Keratinocyte (primary cell): ENCODE data around the gene TMEM14B. TPM values are rescaled to one million over a fixed set of nuclear protein-coding genes. Genes with fewer than 3 reads are reported as not detected.

Experiments used
- DNase-seq: peaks from one replicate; pipeline ENCODE4 v3.0.0-alpha.2; 2011; ENCODE audit warnings: low read depth, missing footprints, low spot score
- FAIRE-seq: peaks from 2 replicates; lab custom pipeline; 2011; peaks lifted over from hg19 to GRCh38; lab: Jason Lieb, UNC
- H2AFZ ChIP-seq: 2 replicates; pipeline ENCODE4 v1.6.0; 2012; ENCODE audit warnings: low read length, control low read depth, inconsistent platforms; ENCODE audit not compliant: control insufficient read depth
- H3K27ac ChIP-seq: 2 replicates; pipeline ENCODE4 v1.5.1; 2011; ENCODE audit warnings: low read length; ENCODE audit not compliant: control insufficient read depth, insufficient read depth
- H3K27me3 ChIP-seq: 3 replicates; pipeline ENCODE4 v1.6.0; 2011; ENCODE audit warnings: low read length; ENCODE audit not compliant: control insufficient read depth, insufficient read depth; ENCODE audit errors: extremely low read depth
- H3K36me3 ChIP-seq, 2 experiments: 2 replicates in 1 of 2; 3 replicates in 1 of 2; pipeline ENCODE4 v1.5.1; 2011; ENCODE audit warnings: low read length in 2 of 2, mild to moderate bottlenecking in 1 of 2; ENCODE audit not compliant: control insufficient read depth in 2 of 2, insufficient read depth in 2 of 2; ENCODE audit errors: extremely low read depth in 1 of 2
- H3K4me1 ChIP-seq: 3 replicates; pipeline ENCODE4 v1.5.1; 2011; ENCODE audit warnings: low read length; ENCODE audit not compliant: control insufficient read depth, insufficient read depth; ENCODE audit errors: extremely low read depth
- H3K4me2 ChIP-seq: 3 replicates; pipeline ENCODE4 v1.6.0; 2011; ENCODE audit warnings: low read depth, low read length; ENCODE audit not compliant: control insufficient read depth, insufficient read depth; ENCODE audit errors: extremely low read depth
- H3K4me3 ChIP-seq, 3 experiments: fragments of 200-600 bp in 1 of 3; sonication (generic) in 1 of 3; 2 replicates in 2 of 3; 3 replicates in 1 of 3; pipeline ENCODE4 v1.5.1; 2011 to 2016; ENCODE audit warnings: low read length in 3 of 3, mild to moderate bottlenecking in 3 of 3, control low read depth in 2 of 3, inconsistent platforms in 1 of 3, low read depth in 1 of 3, mixed read lengths in 1 of 3, mixed run types in 1 of 3, moderate library complexity in 1 of 3; ENCODE audit not compliant: control insufficient read depth in 2 of 3, insufficient read depth in 2 of 3; ENCODE audit errors: extremely low read depth in 1 of 3
- H3K79me2 ChIP-seq: 2 replicates; pipeline ENCODE4 v1.6.0; 2012; ENCODE audit warnings: low read length; ENCODE audit not compliant: control insufficient read depth, insufficient read depth
- H3K9ac ChIP-seq: 3 replicates; pipeline ENCODE4 v1.6.0; 2011; ENCODE audit warnings: low read length; ENCODE audit not compliant: control insufficient read depth, insufficient read depth; ENCODE audit errors: extremely low read depth
- H3K9me1 ChIP-seq: 3 replicates; pipeline ENCODE4 v1.6.0; 2011; ENCODE audit warnings: low read length; ENCODE audit not compliant: control insufficient read depth, insufficient read depth; ENCODE audit errors: extremely low read depth
- H3K9me3 ChIP-seq: 2 replicates; pipeline ENCODE4 v1.5.1; 2012; ENCODE audit warnings: low read depth, low read length; ENCODE audit not compliant: control insufficient read depth
- H4K20me1 ChIP-seq: 3 replicates; pipeline ENCODE4 v1.6.0; 2011; ENCODE audit warnings: low read length; ENCODE audit not compliant: control insufficient read depth, insufficient read depth; ENCODE audit errors: extremely low read depth
- CTCF ChIP-seq, 3 experiments: IDR thresholded peaks in 1 of 3; conservative IDR thresholded peaks in 1 of 3; optimal IDR thresholded peaks in 1 of 3; 2 replicates in 2 of 3; 3 replicates in 1 of 3; pipeline versions ENCODE3 to v1.5.1; 2011; ENCODE audit warnings: low read length in 3 of 3, mild to moderate bottlenecking in 3 of 3, moderate library complexity in 2 of 3, control low read depth in 1 of 3, inconsistent platforms in 1 of 3; ENCODE audit not compliant: insufficient read depth in 2 of 3; ENCODE audit errors: extremely low read depth in 1 of 3
- EZH2 ChIP-seq: IDR thresholded peaks from one replicate; pipeline ENCODE4 v1.6.1; 2012; ENCODE audit warnings: inconsistent platforms, mild to moderate bottlenecking, low read length, moderate library complexity
- dilution Hi-C: fragments of 300-500 bp; cut with MboI; formaldehyde crosslinking; loops from one replicate; pipeline ENCODE4 v1.7.0; 2020; ENCODE audit warnings: low sequenced_read_pairs; ENCODE audit not compliant: extremely low pct_ligation_motif_present
- polyA plus RNA-seq, 5 experiments: library from polyadenylated mRNA; depleted of rRNA in 3 of 5; stranded (reverse) in 3 of 5; stranded (forward) in 1 of 5; unstranded in 1 of 5; fragments of >200 nt; gene quantifications; 1 replicate in 1 of 5; 2 replicates in 3 of 5; 3 replicates in 1 of 5; pipeline versions ENCODE4 v1.2.1 to v1.2.3, GENCODE V29; 2011 to 2012; ENCODE audit warnings: missing spikeins in 2 of 5, low read depth in 1 of 5, low replicate concordance in 1 of 5

TMEM14B gene
- polyA plus RNA-seq, 1 donor (not counting 4 experiments of a cell fraction or from before 2014, with no cell fraction given) = 157 TPM

- no peak overlapping the region for H3K4me3 ChIP-seq
- H3K9me3 ChIP-seq = no peaks in the 10 kb centered on the region
- no peak for FAIRE-seq
- DNase-seq = no peak
- H3K79me2 ChIP-seq = no peaks in the 10 kb centered on the region
- H3K4me1 ChIP-seq = no peaks in the 10 kb centered on the region
- TF ChIP-seq CTCF (optimal IDR thresholded peaks at IDR 0.05 in 1 of 3, IDR thresholded peaks at IDR 0.05 in 1 of 3, conservative IDR thresholded peaks at IDR 0.05 in 1 of 3; ENCODE audit: extremely low read depth in 1 of 3, insufficient read depth in 2 of 3, low read length in 3 of 3) = no peak
- no peak for TF ChIP-seq EZH2
- H3K9ac ChIP-seq = no peak overlapping the region
- no peaks in the 10 kb centered on the region for H3K27me3 ChIP-seq
- no peak overlapping the region for H2AFZ ChIP-seq
- dilution Hi-C loops = no loop called here
- no peaks in the 10 kb centered on the region for H3K36me3 ChIP-seq
- no peaks in the 10 kb centered on the region for H3K9me1 ChIP-seq
- H3K27ac ChIP-seq = no peak overlapping the region
- no peak overlapping the region for H3K4me2 ChIP-seq
- no peaks in the 10 kb centered on the region for H4K20me1 ChIP-seq
Measured at GRCh38 chr6:10778230-10778629, 30.6 kb downstream of the TMEM14B start.

- DNase-seq (no peak), FAIRE-seq (no peak)
- H3K9ac ChIP-seq = no peak overlapping the region
- no peaks in the 10 kb centered on the region for H3K79me2 ChIP-seq
- no peak overlapping the region for H3K4me3 ChIP-seq
- no peak overlapping the region for H3K4me2 ChIP-seq
- H3K27ac ChIP-seq = no peak overlapping the region
- H3K9me3 ChIP-seq = no peaks in the 10 kb centered on the region
- no peaks in the 10 kb centered on the region for H3K4me1 ChIP-seq
- H3K36me3 ChIP-seq = no peaks in the 10 kb centered on the region
- no peak for TF ChIP-seq CTCF (optimal IDR thresholded peaks at IDR 0.05 in 1 of 3, IDR thresholded peaks at IDR 0.05 in 1 of 3, conservative IDR thresholded peaks at IDR 0.05 in 1 of 3; ENCODE audit: extremely low read depth in 1 of 3, insufficient read depth in 2 of 3, low read length in 3 of 3)
- TF ChIP-seq EZH2 = no peak
- dilution Hi-C loops = no loop called here
- H3K9me1 ChIP-seq = no peaks in the 10 kb centered on the region
- no peaks in the 10 kb centered on the region for H4K20me1 ChIP-seq
- H2AFZ ChIP-seq = no peak overlapping the region
- H3K27me3 ChIP-seq = no peaks in the 10 kb centered on the region
Measured at GRCh38 chr6:10779076-10779475, 31.5 kb downstream of the TMEM14B start.
